ENCODE data around the gene SPRTN.
A peak's percentile ranks its signal among the peaks of the same experiment; 100 is the strongest.
"Not testable (repeated sequence)": the region's sequence is repeated elsewhere in the genome, so short reads cannot be mapped to it uniquely, and the experiment has no call there.

The SPRTN gene

DNA sequence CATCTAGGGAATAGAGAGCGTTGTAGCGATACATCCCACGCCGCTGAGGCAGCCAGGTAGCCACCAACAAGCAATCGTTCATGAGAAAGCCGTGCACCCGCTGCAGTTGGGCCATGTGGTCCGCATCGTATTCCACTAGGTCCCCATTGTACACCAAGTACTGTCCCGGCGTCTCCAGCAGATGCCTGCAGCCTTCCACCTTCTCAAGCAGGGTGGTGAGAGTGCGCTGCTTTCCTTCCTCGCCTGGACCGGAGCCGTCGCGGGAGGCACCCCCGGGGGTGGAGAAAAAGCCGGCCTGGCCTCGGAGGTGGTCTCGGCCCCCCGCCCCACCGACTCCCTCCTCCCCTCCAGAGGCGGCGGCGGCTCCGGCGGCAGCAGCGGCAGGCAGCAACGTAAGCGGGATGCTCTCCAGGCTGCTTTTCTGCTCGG lies 1.0 kb upstream of the SPRTN start:
- peak; percentile 6 for DNase-seq (ENCODE audit: low spot score)

GRCh38 chr1:231337472-231338269 lies 422 bp upstream of the SPRTN start, which contains the start of gene EXOC8:
Gene EXOC8, minus strand, starts transcription at chr1:231337852. Its CDS starts 107 bp downstream, at chr1:231337745.
- DNase-seq (ENCODE audit: low spot score) = peak; percentile 97

- DNase-seq (ENCODE audit: low spot score) = no peak
These were observed 2.4 kb downstream of the SPRTN start for GRCh38 chr1:231340328-231341013.

- no peak for DNase-seq (ENCODE audit: low spot score)
These were observed 9.9 kb downstream of the SPRTN start for GRCh38 chr1:231347961-231348360.

DNA sequence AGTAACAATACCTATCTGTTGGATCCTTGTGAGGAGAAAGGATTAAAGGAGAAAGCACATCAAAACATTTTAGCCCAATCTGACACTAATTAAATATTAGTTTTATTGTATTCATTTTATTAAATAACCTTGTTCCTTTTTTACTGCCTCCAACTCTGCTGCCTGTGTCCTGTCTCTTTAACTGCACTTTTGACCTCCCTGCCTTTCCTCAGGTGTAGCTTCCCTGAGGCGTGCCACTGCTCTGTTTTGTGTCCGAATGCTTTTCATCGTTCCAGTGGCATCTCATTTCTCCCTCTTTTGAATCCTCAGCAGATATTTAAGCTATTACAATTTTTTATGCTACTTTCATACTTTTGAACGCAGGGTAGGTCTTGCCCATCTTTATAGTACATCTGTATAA lies 10.3 kb downstream of the SPRTN start:
- DNase-seq (ENCODE audit: low spot score) = no peak

DNA sequence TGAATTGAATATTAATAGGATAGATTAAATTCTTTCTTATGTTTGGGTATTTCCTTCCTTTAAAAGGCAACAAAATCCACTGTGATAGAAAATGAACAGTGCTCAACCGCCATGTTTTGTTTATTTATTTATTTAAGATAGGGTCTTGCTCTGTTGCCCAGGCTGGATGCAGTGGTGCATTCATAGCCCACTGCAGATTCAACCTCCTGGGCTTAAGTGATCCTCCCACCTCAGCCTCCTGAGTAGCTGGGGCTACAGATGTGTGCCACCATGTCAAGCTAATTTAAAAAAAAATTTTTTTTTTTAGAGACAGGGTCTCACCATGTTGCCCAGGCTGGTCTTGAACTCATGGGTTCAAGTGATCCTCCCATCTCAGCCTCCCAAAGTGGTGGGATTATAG lies 10.8 kb downstream of the SPRTN start:
- DNase-seq (ENCODE audit: low spot score) = not testable (repeated sequence)

- DNase-seq (ENCODE audit: low spot score) = no peak
These were observed 13.7 kb downstream of the SPRTN start for GRCh38 chr1:231351816-231352215.

GRCh38 chr1:231353086-231353485 lies 15.0 kb downstream of the SPRTN start:
- no peak for DNase-seq (ENCODE audit: low spot score)

DNA sequence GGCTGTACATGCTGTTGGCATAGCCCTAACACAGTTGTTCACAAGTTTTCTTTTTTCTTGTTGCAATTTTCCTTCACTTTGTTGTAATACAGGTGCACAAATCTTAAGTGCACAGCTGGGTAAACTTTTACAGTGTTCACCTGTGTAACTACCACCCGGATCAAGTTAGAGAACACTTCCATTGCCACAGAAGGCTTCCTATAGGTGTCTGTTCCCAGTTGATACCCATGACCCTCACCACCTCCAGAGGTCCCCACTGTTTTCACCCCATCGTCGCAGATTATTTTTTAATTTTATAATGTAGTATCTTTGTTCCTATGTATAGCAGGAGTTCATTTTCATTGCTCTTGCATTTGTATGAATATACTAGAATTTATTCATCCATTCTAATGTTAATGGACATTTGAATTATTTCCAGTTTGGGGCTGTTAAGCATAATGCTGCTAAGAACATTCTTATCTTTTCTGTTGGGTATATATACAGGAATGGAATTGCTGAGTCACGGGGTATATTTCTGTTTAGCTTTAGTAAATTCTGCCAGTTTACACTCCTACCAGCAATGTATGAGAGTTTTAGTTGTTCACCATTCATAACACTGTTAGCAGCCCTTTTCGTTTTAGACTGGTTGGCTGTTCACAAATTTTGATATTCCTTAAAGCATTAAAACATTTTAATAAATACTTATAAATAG lies 16.4 kb downstream of the SPRTN start:
- DNase-seq (ENCODE audit: low spot score) = no peak

- no peak for DNase-seq (ENCODE audit: low spot score)
These were observed 17.1 kb downstream of the SPRTN start for GRCh38 chr1:231355171-231355570.

DNA sequence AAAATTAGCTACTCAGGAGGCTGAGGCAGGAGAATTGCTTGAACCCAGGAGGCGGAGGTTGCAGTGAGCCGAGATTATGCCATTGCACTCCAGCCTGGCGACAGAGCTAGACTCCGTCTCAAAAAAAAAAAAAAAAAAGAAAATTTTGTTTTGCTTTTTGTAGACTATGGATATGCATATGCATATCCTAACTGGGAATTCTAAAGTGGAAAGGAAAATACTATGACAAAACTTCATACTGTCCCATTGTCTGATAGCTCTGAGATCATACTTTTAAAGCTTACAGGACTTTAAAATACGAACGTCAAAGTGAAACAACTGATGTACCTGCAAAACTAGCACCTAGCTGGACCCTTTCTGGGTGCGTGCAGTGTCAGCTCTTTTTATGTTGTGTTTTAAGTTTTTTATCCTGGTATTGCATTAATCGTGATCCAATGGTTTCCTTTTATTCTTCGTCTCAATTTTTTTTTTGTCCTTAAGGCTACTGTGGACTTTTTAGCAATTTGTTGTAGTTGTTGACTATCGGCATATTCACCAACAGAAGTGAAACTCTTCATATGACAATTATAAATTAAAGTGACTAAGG lies 19.2 kb downstream of the SPRTN start:
- no peak for DNase-seq (ENCODE audit: low spot score)

DNA sequence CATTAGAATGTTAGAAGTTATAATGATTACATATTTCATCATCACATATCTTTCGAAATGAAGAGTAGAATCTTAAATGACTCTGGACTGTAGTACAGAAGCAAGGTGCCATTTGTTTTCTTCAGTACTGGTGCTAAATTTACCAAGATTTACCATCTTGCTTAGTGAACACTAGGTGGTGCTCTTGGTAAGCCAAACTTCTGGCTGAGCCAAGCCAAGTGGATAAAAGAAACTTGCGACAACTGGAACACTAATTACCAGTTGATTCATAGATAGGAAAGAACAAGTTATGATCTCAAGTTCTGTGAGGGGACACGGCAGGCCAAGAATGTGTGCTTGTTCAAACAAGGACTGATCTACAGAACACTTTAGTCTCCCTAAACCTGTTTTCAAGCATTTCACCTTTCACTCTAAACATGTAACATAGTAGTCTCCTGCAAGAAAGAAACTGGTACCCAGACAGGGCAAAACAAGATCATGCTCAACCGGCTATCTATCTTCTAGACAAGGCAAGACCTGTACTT lies 19.8 kb downstream of the SPRTN start:
- DNase-seq (ENCODE audit: low spot score) = peak; percentile 58

- no peak for DNase-seq (ENCODE audit: low spot score)
These were observed 21.0 kb downstream of the SPRTN start for GRCh38 chr1:231359113-231359512.

GRCh38 chr1:231362325-231362724 lies 24.2 kb downstream of the SPRTN start:
- DNase-seq (ENCODE audit: low spot score) = no peak

DNA sequence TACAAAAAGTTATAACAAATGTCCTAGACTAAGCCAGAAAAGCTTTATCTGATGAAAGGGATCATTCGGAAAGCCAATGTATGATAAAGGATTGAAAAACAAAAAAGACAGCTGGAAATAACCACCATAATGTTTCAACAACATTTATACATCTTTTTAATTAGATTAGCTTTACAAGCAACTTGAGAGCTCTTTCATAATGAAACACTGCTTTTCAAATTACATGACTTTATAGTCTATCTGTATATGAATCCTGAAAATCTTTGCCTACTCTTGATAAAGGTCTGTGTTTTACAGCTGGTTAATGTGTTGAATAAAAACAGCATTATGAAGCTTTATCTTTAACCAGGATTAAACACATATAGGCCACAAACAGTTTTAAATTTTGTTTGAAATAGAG lies 25.5 kb downstream of the SPRTN start:
- DNase-seq (ENCODE audit: low spot score) = no peak

DNA sequence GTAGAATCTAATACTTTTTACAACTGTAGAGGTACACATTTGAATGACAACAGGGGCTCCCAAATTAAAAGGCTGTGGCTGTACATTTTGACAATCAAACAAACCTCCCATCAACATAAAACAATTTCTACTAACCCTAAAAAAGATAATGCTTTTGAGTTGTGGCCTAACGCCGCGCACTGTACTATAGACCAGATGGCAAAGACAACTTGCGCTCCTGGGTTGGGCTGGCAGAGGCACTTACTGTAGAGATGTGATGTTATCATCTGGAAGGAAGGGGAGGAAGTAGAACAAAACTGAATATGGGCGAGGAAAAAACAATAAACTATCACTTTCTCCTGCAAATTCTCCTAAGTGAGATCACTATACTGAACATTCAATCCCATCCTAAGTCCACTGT lies 26.1 kb downstream of the SPRTN start:
- DNase-seq (ENCODE audit: low spot score) = no peak

DNA sequence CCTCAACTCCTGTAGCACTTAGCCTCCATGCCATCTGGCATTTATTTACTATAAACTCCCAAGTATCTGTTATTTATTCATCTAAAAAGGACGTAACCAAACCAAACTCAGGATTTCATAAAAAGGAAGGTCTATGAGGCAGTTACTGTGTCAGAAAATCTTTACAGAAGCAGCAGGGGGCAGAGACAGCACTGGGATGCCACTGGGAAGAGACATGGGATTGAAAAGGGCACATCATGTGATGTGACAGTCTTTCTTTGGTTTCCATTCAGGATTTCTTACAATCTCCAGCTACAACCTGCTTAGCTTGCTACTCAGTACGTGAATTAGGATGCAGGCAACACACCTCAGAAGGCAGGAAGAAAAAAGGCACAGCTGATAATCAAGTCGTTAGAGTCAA lies 31.2 kb downstream of the SPRTN start:
- DNase-seq (ENCODE audit: low spot score) = peak; percentile 34

- DNase-seq (ENCODE audit: low spot score) = no peak
These were observed 34.4 kb downstream of the SPRTN start for GRCh38 chr1:231372501-231372900.

DNA sequence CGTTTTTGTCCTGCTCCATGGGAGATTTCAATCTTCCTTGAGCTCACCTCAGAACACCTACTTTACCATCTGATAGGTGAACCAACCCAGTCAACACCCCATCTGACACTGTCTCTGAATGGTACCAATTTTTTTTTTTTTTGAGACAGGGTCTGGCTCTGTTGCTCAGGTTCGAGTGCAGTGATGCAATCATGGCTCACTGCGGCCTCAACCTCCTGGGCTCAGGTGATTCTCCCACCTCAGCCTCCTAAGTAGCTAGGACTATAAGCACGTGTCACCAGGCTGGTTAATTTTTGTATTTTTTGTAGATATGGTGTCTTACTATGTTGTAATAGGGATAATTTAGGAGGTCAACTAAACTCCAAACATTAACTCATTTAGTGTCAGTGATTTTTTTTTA lies 36.3 kb downstream of the SPRTN start:
- no peak for DNase-seq (ENCODE audit: low spot score)

- DNase-seq (ENCODE audit: low spot score) = no peak
These were observed 38.0 kb downstream of the SPRTN start for GRCh38 chr1:231376101-231376500.

DNA sequence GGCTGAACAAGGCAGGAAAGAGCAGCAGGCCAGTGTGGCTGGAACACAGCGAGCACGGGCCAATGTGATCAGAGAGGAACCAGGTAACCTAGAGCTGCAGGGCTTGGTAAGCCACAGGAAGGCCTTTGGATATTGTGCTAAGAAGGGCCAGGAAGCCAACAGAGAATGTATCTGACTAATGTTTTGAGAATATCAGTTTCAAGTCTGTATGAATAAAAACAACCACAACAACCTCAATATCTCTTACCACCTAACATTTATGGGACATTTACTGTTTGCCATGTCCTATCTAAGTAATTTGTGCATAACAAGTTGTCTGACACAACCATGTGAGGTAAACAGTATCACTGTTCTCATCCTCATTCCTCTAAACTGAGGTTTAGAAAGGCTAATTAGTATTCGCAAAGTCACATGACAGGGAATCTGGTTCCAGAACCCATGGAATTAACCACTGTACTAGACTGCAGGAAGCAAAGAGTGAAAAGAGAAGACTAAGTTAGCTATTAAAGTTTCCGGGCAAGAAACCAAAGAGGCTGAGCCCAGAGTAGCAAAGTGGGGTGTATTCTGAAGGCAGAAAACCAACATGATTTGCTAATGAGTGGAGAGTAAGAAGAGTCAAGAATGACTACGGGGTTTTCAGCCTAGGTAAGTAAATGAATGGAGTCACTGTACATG lies 38.9 kb downstream of the SPRTN start:
- no peak for DNase-seq (ENCODE audit: low spot score)

GRCh38 chr1:231381729-231382128 lies 43.6 kb downstream of the SPRTN start:
- DNase-seq (ENCODE audit: low spot score) = no peak

All from putamen (tissue), 1 donor.